Measurements from ENCODE around the gene XPR1. TPM values are rescaled to one million over a fixed set of nuclear protein-coding genes. Genes with fewer than 3 reads are reported as not detected.
A peak's percentile ranks its signal among the peaks of the same experiment; 100 is the strongest.

The XPR1 gene
- total RNA-seq, 4 donors from 2014 or later = 13.4 to 22.1 (median 14.9) TPM

DNA sequence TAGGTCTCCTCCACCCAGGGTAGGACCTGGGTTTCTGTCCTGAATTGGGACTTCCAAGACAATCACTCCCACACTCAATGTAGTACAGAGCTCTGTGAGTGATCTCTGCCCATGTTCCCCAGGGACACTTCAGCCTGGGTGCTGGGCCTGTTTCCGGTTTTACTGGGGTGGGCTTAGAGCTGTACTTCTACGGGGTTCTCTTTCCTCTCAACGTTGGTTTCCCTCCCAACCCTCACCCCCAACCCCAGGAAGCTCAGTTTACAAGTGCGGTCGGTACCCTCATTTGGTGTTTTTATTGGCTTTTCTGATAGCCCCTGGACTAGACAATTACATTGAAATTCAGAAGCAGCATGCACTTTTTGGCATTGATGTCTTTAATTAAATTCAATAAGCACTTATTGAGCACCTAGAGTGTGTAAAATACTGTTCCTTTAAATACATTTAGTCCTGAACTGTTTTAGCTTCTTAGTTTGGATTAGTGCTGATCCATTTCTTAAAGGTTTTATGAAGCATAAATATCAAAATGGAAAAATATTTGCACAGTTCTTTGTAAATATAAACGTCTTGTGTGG lies 542 bp upstream of the XPR1 start:
- WGBS = 48% methylated on average over 6 of the region's 6 CpGs
- TF ChIP-seq, protein P1, sequence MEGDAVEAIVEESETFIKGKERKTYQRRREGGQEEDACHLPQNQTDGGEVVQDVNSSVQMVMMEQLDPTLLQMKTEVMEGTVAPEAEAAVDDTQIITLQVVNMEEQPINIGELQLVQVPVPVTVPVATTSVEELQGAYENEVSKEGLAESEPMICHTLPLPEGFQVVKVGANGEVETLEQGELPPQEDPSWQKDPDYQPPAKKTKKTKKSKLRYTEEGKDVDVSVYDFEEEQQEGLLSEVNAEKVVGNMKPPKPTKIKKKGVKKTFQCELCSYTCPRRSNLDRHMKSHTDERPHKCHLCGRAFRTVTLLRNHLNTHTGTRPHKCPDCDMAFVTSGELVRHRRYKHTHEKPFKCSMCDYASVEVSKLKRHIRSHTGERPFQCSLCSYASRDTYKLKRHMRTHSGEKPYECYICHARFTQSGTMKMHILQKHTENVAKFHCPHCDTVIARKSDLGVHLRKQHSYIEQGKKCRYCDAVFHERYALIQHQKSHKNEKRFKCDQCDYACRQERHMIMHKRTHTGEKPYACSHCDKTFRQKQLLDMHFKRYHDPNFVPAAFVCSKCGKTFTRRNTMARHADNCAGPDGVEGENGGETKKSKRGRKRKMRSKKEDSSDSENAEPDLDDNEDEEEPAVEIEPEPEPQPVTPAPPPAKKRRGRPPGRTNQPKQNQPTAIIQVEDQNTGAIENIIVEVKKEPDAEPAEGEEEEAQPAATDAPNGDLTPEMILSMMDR (IDR thresholded peaks at IDR 0.05) = no peak
- TF ChIP-seq EP300 (IDR thresholded peaks at IDR 0.05) (no peak), POLR2AphosphoS5 (IDR thresholded peaks at IDR 0.05) (no peak), POLR2A (IDR thresholded peaks at IDR 0.05) (no peak)
- H3K27ac ChIP-seq = peak overlapping the region; percentile 6
- H3K27me3 ChIP-seq = no peaks in the 10 kb centered on the region
- DNase-seq (ENCODE audit: low spot score in 2 of 2) = no peak
- H3K4me1 ChIP-seq = peaks cover 34% of the 10 kb centered on the region
- no peaks in the 10 kb centered on the region for H3K9me3 ChIP-seq
- no peaks in the 10 kb centered on the region for H3K36me3 ChIP-seq
- no peak overlapping the region for H3K4me3 ChIP-seq

DNA sequence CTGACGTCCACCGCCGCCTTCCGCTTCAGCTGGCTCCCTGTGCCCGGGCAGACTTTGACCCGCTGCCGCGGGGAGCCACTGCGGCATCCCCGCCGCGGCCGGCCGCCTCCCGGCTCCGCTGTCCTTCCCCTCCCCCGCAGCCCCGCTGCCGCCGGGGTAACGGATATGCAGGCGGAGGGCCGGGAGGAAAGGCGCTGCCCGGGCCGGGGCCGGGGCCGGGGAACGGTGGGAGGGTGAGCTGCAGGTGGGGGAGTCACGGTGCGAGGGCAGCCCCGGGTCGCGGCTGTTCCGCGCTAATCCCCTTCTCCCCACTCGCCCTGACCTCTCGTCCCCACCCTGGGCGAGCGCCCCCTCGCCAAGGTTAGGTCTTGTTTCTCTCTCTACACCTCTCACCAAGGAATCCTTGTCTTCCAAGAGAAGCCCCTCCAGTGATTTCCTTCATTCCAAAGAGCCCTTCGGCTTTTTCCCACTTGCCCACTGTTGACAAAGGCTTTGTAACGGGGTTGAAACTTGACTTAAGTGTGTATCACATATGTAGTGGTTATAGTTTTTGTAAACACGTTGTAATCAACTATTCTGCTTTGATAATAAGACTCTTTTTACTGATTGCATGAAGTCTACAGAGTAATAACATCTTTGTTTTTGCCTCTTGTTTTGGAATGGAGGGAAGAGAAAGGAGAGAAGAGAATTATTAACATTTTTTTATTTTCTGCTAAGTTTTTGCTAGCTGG lies 669 bp downstream of the XPR1 start:
- 1% methylated on average over 19 of the region's 44 CpGs for WGBS
- H3K36me3 ChIP-seq = no peaks in the 10 kb centered on the region
- peak in 1 of 2 donors; percentile 85 for DNase-seq (ENCODE audit: low spot score in 2 of 2)
- peak overlapping the region; percentile 89 for H3K27ac ChIP-seq
- H3K9me3 ChIP-seq = no peaks in the 10 kb centered on the region
- peaks cover 34% of the 10 kb centered on the region for H3K4me1 ChIP-seq
- TF ChIP-seq, protein P1 (IDR thresholded peaks at IDR 0.05) = no peak
- TF ChIP-seq POLR2A (IDR thresholded peaks at IDR 0.05) (no peak), POLR2AphosphoS5 (IDR thresholded peaks at IDR 0.05) (no peak), EP300 (IDR thresholded peaks at IDR 0.05) (no peak)
- H3K4me3 ChIP-seq = peak overlapping the region; percentile 87
- no peaks in the 10 kb centered on the region for H3K27me3 ChIP-seq

DNA sequence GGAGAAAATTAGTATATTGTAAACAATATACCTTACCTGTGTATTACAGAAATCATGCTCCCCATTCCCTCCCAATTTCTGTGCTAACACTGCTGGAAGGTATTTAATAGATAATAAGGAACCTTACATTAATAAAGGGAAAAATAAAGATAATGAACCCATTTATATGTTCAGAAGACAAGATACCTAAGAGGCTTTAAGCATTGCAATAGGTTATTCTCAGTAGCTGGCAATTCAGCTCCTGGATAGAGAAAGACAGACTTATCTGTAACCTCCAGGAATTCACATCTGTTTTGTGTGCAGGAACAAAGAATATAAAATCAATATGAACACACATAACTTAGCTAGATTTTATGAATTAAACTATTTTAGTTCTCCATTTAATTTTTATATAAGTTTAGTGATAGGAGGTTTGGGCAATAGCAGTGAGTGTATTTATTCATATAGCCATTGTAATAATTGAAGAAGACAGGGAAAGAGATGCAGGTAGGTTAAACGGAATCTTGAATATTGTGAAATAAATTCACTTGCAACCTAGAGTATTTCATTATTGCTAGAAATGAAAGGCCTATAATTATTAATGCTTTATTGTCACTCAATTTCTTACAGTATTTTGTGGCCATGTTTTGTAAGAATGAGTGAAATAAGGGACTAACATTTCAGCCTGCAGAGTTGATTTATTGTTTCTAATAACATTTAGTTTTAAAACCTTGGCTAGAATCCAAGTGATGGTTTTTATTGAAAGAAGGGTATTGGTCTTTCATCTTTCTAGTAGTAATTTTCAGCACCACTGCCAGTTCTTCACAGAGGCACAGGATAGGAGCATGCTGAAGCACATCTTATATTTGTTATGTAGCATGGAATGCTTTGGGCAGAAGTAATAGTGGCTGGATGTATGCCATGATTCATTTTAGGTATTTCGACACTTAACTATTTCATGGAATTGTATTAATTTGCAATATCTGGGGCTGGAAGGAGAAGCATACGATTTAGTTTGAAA lies 1.5 kb downstream of the XPR1 start:
- H3K36me3 ChIP-seq = no peaks in the 10 kb centered on the region
- 36% methylated on average over 3 of the region's 3 CpGs for WGBS
- H3K27me3 ChIP-seq = no peaks in the 10 kb centered on the region
- peak overlapping the region; percentile 87 for H3K4me3 ChIP-seq
- peaks cover 34% of the 10 kb centered on the region for H3K4me1 ChIP-seq
- TF ChIP-seq, protein P1 (IDR thresholded peaks at IDR 0.05) = no peak
- no peak for TF ChIP-seq POLR2AphosphoS5 (IDR thresholded peaks at IDR 0.05)
- TF ChIP-seq POLR2A (IDR thresholded peaks at IDR 0.05) = no peak
- H3K27ac ChIP-seq = no peak overlapping the region
- DNase-seq (ENCODE audit: low spot score in 2 of 2) = no peak
- no peaks in the 10 kb centered on the region for H3K9me3 ChIP-seq

DNA sequence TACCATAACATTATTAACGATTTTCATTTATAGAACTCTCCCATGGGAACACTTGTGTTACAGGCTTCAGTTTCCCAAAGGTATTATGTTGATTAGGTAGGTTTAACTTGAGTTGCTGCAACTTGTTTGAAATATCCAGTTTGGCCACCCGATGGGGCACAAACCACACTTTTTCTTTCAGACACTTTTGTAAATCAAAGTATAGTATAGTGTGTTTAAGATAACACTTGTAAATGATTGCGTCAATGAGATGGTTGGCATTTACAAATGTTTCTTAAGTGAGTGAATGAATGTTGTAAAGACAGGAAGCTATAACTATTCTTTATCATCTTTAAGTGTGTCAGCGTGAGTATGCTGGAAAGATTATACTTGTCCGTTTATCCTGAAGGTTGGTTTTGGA lies 4.3 kb downstream of the XPR1 start:
- Histone ChIP-seq H3K9me3 (no peaks in the 10 kb centered on the region), H3K4me1 (peaks cover 32% of the 10 kb centered on the region), H3K36me3 (no peaks in the 10 kb centered on the region), H3K4me3 (no peak overlapping the region), H3K27ac (no peak overlapping the region), H3K27me3 (no peaks in the 10 kb centered on the region)
- no peak for DNase-seq (ENCODE audit: low spot score in 2 of 2)
- TF ChIP-seq POLR2A (IDR thresholded peaks at IDR 0.05) (no peak), POLR2AphosphoS5 (IDR thresholded peaks at IDR 0.05) (no peak), EP300 (IDR thresholded peaks at IDR 0.05) (no peak)
- TF ChIP-seq, protein P1 (IDR thresholded peaks at IDR 0.05) = no peak
- WGBS = 55% methylated on average over 5 of the region's 5 CpGs
